GM21390 (cell line): ENCODE data around the gene ITGA3.

ENCODE experiments used
- ATAC-seq: cut with Tn5 transposase; IDR thresholded peaks from one replicate; pipeline ENCODE4 v1.9.1; 2021; ENCODE audit not compliant: unreplicated experiment

The ITGA3 gene

GRCh38 chr17:50055426-50056216, at the start of gene ITGA3:
TSS of gene ITGA3 (plus strand) at chr17:50056110. CDS start at chr17:50056440, 330 bp downstream.
- no peak for ATAC-seq

- no peak for ATAC-seq
These were observed 46.6 kb upstream of the ITGA3 start for GRCh38 chr17:50009282-50009681.

- no peak for ATAC-seq
These were observed 42.8 kb upstream of the ITGA3 start for GRCh38 chr17:50013079-50013478.

GRCh38 chr17:50014471-50015088, 41.3 kb upstream of the ITGA3 start:
- ATAC-seq: no peak

GRCh38 chr17:50015146-50015545, 40.8 kb upstream of the ITGA3 start:
- ATAC-seq: no peak

GRCh38 chr17:50018909-50019308, 37.0 kb upstream of the ITGA3 start:
- ATAC-seq: no peak

GRCh38 chr17:50020841-50021599, 34.9 kb upstream of the ITGA3 start:
- ATAC-seq: no peak

- no peak for ATAC-seq
These were observed 34.1 kb upstream of the ITGA3 start for GRCh38 chr17:50021681-50022370.

GRCh38 chr17:50022463-50023130, 33.3 kb upstream of the ITGA3 start:
- ATAC-seq: no peak

GRCh38 chr17:50023520-50023919, 32.4 kb upstream of the ITGA3 start:
- no peak for ATAC-seq

- no peak for ATAC-seq
These were observed 31.1 kb upstream of the ITGA3 start for GRCh38 chr17:50024808-50025207.

GRCh38 chr17:50026046-50026675, 29.7 kb upstream of the ITGA3 start:
- ATAC-seq: no peak

- ATAC-seq: no peak
These were observed 29.1 kb upstream of the ITGA3 start for GRCh38 chr17:50026837-50027171.

- ATAC-seq: no peak
These were observed 28.6 kb upstream of the ITGA3 start for GRCh38 chr17:50027172-50027880.

- no peak for ATAC-seq
These were observed 27.8 kb upstream of the ITGA3 start for GRCh38 chr17:50027881-50028735.

- no peak for ATAC-seq
These were observed 27.2 kb upstream of the ITGA3 start for GRCh38 chr17:50028736-50029120.

GRCh38 chr17:50029185-50029584, 26.7 kb upstream of the ITGA3 start:
- no peak for ATAC-seq

- ATAC-seq: no peak
These were observed 22.6 kb upstream of the ITGA3 start for GRCh38 chr17:50033316-50033715.
